Bladder microvascular endothelial cell (primary cell): ENCODE data around the gene MTHFSD. TPM values are rescaled to one million over a fixed set of nuclear protein-coding genes. Genes with fewer than 3 reads are reported as not detected.

ENCODE experiments used
- total RNA-seq: library from RNA; depleted of rRNA; stranded (reverse); fragments of >200 nt; gene quantifications from 2 replicates; pipeline ENCODE4 v1.2.3, GENCODE V29; 2014

The MTHFSD gene
- 8.1 and 20.3 TPM in 2 replicates for total RNA-seq

GRCh38 chr16:86554917-86555703 lies at the start of gene MTHFSD:
Gene MTHFSD, minus strand, starts transcription at chr16:86555235. Its CDS starts 51 bp downstream, at chr16:86555184.

GRCh38 chr16:86578061-86578599 lies 23.1 kb upstream of the MTHFSD start, which contains the start of gene FOXL1:
Gene FOXL1, plus strand, starts transcription at chr16:86578549. Its CDS starts 175 bp downstream, at chr16:86578724.

GRCh38 chr16:86566601-86566965 lies 11.5 kb upstream of the MTHFSD start, which contains the start of gene FOXC2:
Gene FOXC2, plus strand, starts transcription at chr16:86566829. Its CDS starts 507 bp downstream, at chr16:86567336.

GRCh38 chr16:86510465-86511261 lies 44.4 kb downstream of the MTHFSD start, which contains the start of gene FOXF1:
Gene FOXF1, plus strand, starts transcription at chr16:86510527. Its CDS starts 43 bp downstream, at chr16:86510570.

Other genes with a start within 250 kb of the MTHFSD start
- gene FOXF1, start 44.7 kb downstream of the MTHFSD start, total RNA-seq = 0.19 and 0.32 TPM in 2 replicates
- 0.16 and 2.0 TPM in 2 replicates for gene FOXC2, start 11.6 kb upstream of the MTHFSD start, total RNA-seq
- gene FOXL1, start 23.3 kb upstream of the MTHFSD start, total RNA-seq = 0.81 and 1.2 TPM in 2 replicates